ENCODE results near the gene BMP5. TPM values are rescaled to one million over a fixed set of nuclear protein-coding genes. Genes with fewer than 3 reads are reported as not detected.

Gene BMP5
- total and polyA plus RNA-seq, 2 of the 8 experiments (the other 6 are each of a cell fraction or from before 2014, with no cell fraction given): 0.02 TPM; not detected in 1

DNA sequence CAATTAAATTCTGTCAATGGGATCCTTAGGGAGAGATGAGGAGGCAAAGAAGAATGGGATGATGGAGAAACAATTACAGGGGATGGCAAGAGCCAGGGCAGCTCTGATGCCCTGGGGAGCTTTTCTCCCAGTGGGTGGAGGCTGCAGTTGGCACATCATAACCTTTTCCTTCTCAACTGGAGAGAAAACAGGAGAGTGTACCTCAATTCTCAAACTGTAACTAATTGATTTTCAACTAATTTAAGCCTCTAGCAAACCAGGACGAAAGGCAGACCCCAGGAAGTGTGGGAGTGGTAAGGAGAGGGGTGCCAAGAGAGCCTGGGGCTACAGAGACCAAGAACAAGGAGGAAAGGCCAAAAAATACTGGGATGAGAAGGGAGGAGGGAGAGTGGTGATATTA lies 5.7 kb downstream of the BMP5 start:
- no peak overlapping the region for H3K9ac ChIP-seq (replicated peaks in 1 of 4; ENCODE audit: extremely low read depth in 1 of 4, low read depth in 3 of 4, low read length in 3 of 4)
- peak overlapping the region; percentile 7 for H3K56ac ChIP-seq (replicated peaks; ENCODE audit: insufficient read length, low read depth, low read length)
- POLR2A ChIA-PET (ENCODE audit: partially characterized antibody): no interaction called here
- no peak overlapping the region for H2AK5ac ChIP-seq (ENCODE audit: low read depth, low read length)
- no peak overlapping the region for H3K4ac ChIP-seq (replicated peaks; ENCODE audit: insufficient read length, low read depth, low read length)
- H2BK20ac ChIP-seq (ENCODE audit: low read length): no peak overlapping the region
- FAIRE-seq: no peak
- H3K79me2 ChIP-seq (ENCODE audit: control insufficient read depth in 1 of 2, insufficient read depth in 2 of 2, low read length in 2 of 2): no peaks in the 10 kb centered on the region
- H4K20me1 ChIP-seq (replicated peaks in 1 of 2; ENCODE audit: control insufficient read depth in 1 of 2, insufficient read depth in 2 of 2, low read length in 2 of 2): no peaks in the 10 kb centered on the region
- CTCF ChIA-PET (ENCODE audit: partially characterized antibody): no interaction called here
- no peak overlapping the region for H3K14ac ChIP-seq (ENCODE audit: insufficient read length)
- no peak for DNase-seq (ENCODE audit: low read depth in 1 of 2, low spot score in 2 of 2)
- no peaks in the 10 kb centered on the region; a peak in 1 of 7 replicates for H3K4me1 ChIP-seq (replicated peaks in 1 of 4; ENCODE audit: control insufficient read depth in 3 of 4, insufficient read depth in 4 of 4, low read length in 3 of 4)
- H3K23ac ChIP-seq (ENCODE audit: insufficient read length): no peak overlapping the region
- H2BK120ac ChIP-seq (replicated peaks; ENCODE audit: low read depth, low read length): no peak overlapping the region
- H2BK5ac ChIP-seq (ENCODE audit: low read depth, low read length): no peak overlapping the region
- H4K91ac ChIP-seq (replicated peaks; ENCODE audit: insufficient read length, low read length): no peak overlapping the region
- no peak overlapping the region for H4K5ac ChIP-seq (ENCODE audit: insufficient read length, low read depth, low read length)
- no peaks in the 10 kb centered on the region for H3K27me3 ChIP-seq (replicated peaks in 1 of 4; ENCODE audit: control insufficient read depth in 3 of 4, extremely low read depth in 1 of 4, insufficient read depth in 3 of 4, low read length in 3 of 4)
- no peak overlapping the region for H2BK15ac ChIP-seq (ENCODE audit: low read length)
- H3K9me3 ChIP-seq (ENCODE audit: insufficient read depth in 2 of 2, low read depth in 1 of 2, low read length in 1 of 2): no peaks in the 10 kb centered on the region
- H3K27ac ChIP-seq (ENCODE audit: low read depth, low read length): no peak overlapping the region
- H3K4me3 ChIP-seq (ENCODE audit: extremely low read depth in 1 of 4, insufficient read depth in 2 of 4, low read depth in 3 of 4, low read length in 4 of 4): no peak overlapping the region
- no peak overlapping the region for H3K18ac ChIP-seq (ENCODE audit: extremely low read depth, low read length)
- H3K36me3 ChIP-seq (ENCODE audit: control insufficient read depth in 2 of 4, insufficient read depth in 4 of 4, low read length in 3 of 4): no peaks in the 10 kb centered on the region
- H4K8ac ChIP-seq (ENCODE audit: extremely low read depth, insufficient read depth, low read length): no peak overlapping the region
- peak overlapping the region; percentile 77; the same call in 1 of the 2 replicates for H2AFZ ChIP-seq (ENCODE audit: low read length)
- H3K79me1 ChIP-seq (ENCODE audit: low read depth, low read length): no peaks in the 10 kb centered on the region
- TF ChIP-seq TBP (IDR thresholded peaks at IDR 0.05; ENCODE audit: low read depth, low read length): no peak
- 67% methylated on average over 1 of the region's 1 CpG; no CpG with 5 or more reads in 1 of the 2 experiments for WGBS, 2 experiments (ENCODE audit: extremely low coverage in 1 of 2, insufficient coverage in 1 of 2, insufficient read length in 1 of 2, insufficient replicate concordance in 2 of 2, low coverage in 1 of 2, low lambda C conversion rate in 2 of 2, missing lambda C conversion rate in 1 of 2)
- no peak overlapping the region for H2BK12ac ChIP-seq (ENCODE audit: low read depth, low read length)
- H3K23me2 ChIP-seq (ENCODE audit: low read depth, low read length): no peaks in the 10 kb centered on the region
- H3K4me2 ChIP-seq (ENCODE audit: insufficient read depth in 1 of 2, low read depth in 2 of 2, low read length in 2 of 2): no peak overlapping the region
